PC-3 (cell line): Measurements from ENCODE around the gene IFI27L2. TPM values are rescaled to one million over a fixed set of nuclear protein-coding genes. Genes with fewer than 3 reads are reported as not detected.

Source experiments
- ATAC-seq: fragments of 200-7000 bp; cut with Tn5 transposase; 2 replicates; pipeline ENCODE4 v1.9.1; 2020; ENCODE audit warnings: mild to moderate bottlenecking, moderate library complexity
- BruUV-seq: library from RNA; stranded (reverse); fragments of 400-500 nt; replicated peaks from 2 replicates; lab custom pipeline; 2021; lab: Mats Ljungman, UMichigan
- CTCF ChIA-PET: fragments of 300-600 bp; sonication (Branson Sonifier 250); formaldehyde crosslinking; loops from one replicate; lab custom pipeline; 2022; ENCODE audit warnings: antibody characterized with exemption; lab: Charles Lee
- POLR2A ChIA-PET: fragments of 300-600 bp; sonication (Branson Sonifier 250); formaldehyde crosslinking; loops from one replicate; lab custom pipeline; 2022; ENCODE audit warnings: antibody characterized with exemption; ENCODE audit not compliant: unreplicated experiment; lab: Charles Lee
- DNase-seq: peaks from one replicate; pipeline ENCODE4 v3.0.0-alpha.2; 2015
- H2AFZ ChIP-seq: fragments of 300-600 bp; sonication (generic); 2 replicates; pipeline ENCODE4 v1.6.0; 2016; ENCODE audit warnings: antibody characterized with exemption, low read length
- H3F3A ChIP-seq: fragments of 300-600 bp; sonication (generic); one replicate; pipeline ENCODE4 v1.6.0; 2017; ENCODE audit warnings: antibody characterized with exemption, low read length, control low read depth, mild to moderate bottlenecking; ENCODE audit not compliant: unreplicated experiment
- H3K27ac ChIP-seq: fragments of 300-600 bp; sonication (generic); 2 replicates; pipeline ENCODE4 v1.5.1; 2016; ENCODE audit warnings: mild to moderate bottlenecking, low read length
- H3K27me3 ChIP-seq: fragments of 300-600 bp; sonication (generic); 2 replicates; pipeline ENCODE4 v1.6.1; 2016; ENCODE audit warnings: low read length, mixed read lengths
- H3K36me3 ChIP-seq: fragments of 300-600 bp; sonication (generic); 2 replicates; pipeline ENCODE4 v1.6.1; 2016; ENCODE audit warnings: low read depth, mixed run types, low read length, mixed read lengths
- H3K4me1 ChIP-seq: fragments of 300-600 bp; sonication (generic); 2 replicates; pipeline ENCODE4 v1.5.1; 2016; ENCODE audit warnings: low read length; ENCODE audit not compliant: insufficient read depth
- H3K4me2 ChIP-seq: fragments of 300-600 bp; sonication (generic); 2 replicates; pipeline ENCODE4 v1.6.0; 2016; ENCODE audit warnings: low read length
- H3K4me3 ChIP-seq: fragments of 300-600 bp; sonication (generic); 2 replicates; pipeline ENCODE4 v1.5.1; 2016; ENCODE audit warnings: mild to moderate bottlenecking, low read length, mixed read lengths
- H3K79me2 ChIP-seq: fragments of 300-600 bp; sonication (generic); 2 replicates; pipeline ENCODE4 v1.6.1; 2017; ENCODE audit warnings: low read length, mixed read lengths
- H3K9ac ChIP-seq: fragments of 300-600 bp; sonication (generic); 2 replicates; pipeline ENCODE4 v1.6.0; 2016; ENCODE audit warnings: mild to moderate bottlenecking, low read length
- H3K9me2 ChIP-seq: fragments of 300-600 bp; sonication (generic); replicated peaks from 2 replicates; pipeline ENCODE4 v1.6.1; 2016; ENCODE audit warnings: mixed run types, low read length, mixed read lengths
- H3K9me3 ChIP-seq: fragments of 300-600 bp; sonication (generic); 2 replicates; pipeline ENCODE4 v1.6.1; 2016; ENCODE audit warnings: low read length, mixed read lengths
- H4K20me1 ChIP-seq: fragments of 300-600 bp; sonication (generic); 2 replicates; pipeline ENCODE4 v1.6.1; 2016; ENCODE audit warnings: low read length, mixed read lengths
- CTCF ChIP-seq: fragments of 300-600 bp; sonication (generic); conservative IDR thresholded peaks from 2 replicates; pipeline ENCODE4 v1.5.1; 2017; ENCODE audit warnings: antibody characterized with exemption, low read depth, mild to moderate bottlenecking, low read length
- EZH2 ChIP-seq: fragments of 300-600 bp; sonication (generic); IDR thresholded peaks from one replicate; pipeline ENCODE4 v1.6.1; 2017; ENCODE audit warnings: antibody characterized with exemption, mild to moderate bottlenecking, low read length; ENCODE audit not compliant: unreplicated experiment
- EZH2phosphoT487 ChIP-seq: fragments of 300-600 bp; sonication (generic); IDR thresholded peaks from 2 replicates; pipeline ENCODE4 v1.6.1; 2018; ENCODE audit warnings: mild to moderate bottlenecking, antibody characterized with exemption, low read length, borderline replicate concordance
- intact Hi-C: fragments of 100-400 bp; cut with micrococcal nuclease; formaldehyde crosslinking; loops from 2 replicates; pipeline ENCODE4 v1.9.0; 2023
- total RNA-seq: library from RNA; depleted of rRNA; stranded (reverse); fragments of >200 nt; gene quantifications from 2 replicates; pipeline ENCODE4 v1.2.3, GENCODE V29; 2014

Gene IFI27L2
- total RNA-seq, 1 experiment from 2014 or later, result 42.7 TPM

DNA sequence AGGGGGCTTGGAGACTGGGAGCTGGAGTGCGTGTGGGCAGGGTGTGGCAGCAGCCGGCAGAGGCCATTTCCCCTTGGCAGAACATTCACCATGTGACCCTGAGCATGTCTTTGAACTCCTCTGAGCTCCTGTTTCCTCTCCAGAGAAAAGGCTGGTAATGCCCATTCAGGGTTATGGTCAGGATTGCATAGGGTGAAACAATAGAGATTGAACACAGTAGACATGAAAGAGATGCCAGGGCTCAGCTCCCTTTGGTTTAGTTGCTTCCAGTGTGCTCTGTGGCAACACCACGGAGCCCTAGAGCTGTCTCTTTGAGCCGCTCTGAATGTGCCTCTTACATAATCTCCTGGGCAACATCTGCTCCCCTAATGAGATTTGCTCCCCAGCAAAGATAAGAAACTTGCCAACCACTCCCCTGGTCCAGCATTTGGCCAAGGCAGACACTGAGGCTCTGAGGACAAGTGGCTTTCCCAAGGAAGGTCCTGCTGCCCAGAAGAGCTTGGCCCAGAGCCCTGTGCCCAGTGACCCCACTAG lies 14.3 kb downstream of the IFI27L2 start:
- ATAC-seq, result no peak
- no peak for TF ChIP-seq CTCF
- no peak for DNase-seq
- no peak overlapping the region for H3K9ac ChIP-seq
- H2AFZ ChIP-seq, result no peak overlapping the region
- ChIA-PET CTCF (no interaction called here), POLR2A (interaction anchor here (0.7 kb wide), 1 partner anchor 34 kb away, joined by 7 read pairs; the partner anchor contains the start of genes DDX24 and IFI27L1)
- no peaks in the 10 kb centered on the region for H3F3A ChIP-seq
- H3K4me3 ChIP-seq, result no peak overlapping the region
- H3K36me3 ChIP-seq, result no peaks in the 10 kb centered on the region
- H4K20me1 ChIP-seq, result no peaks in the 10 kb centered on the region
- H3K4me1 ChIP-seq, result no peaks in the 10 kb centered on the region; the same call in 1 of the 2 replicates
- H3K27ac ChIP-seq, result no peak overlapping the region
- no peak overlapping the region for H3K4me2 ChIP-seq
- intact Hi-C loops, result no loop called here
- no TSS peak for BruUV-seq
- no peaks in the 10 kb centered on the region for H3K9me2 ChIP-seq
- no peaks in the 10 kb centered on the region for H3K9me3 ChIP-seq
- peaks cover 7% of the 10 kb centered on the region for H3K27me3 ChIP-seq
- no peaks in the 10 kb centered on the region for H3K79me2 ChIP-seq

- Histone ChIP-seq H3K9ac (no peak overlapping the region), H3K4me2 (no peak overlapping the region), H3K9me2 (no peaks in the 10 kb centered on the region), H3K36me3 (no peaks in the 10 kb centered on the region), H3K4me1 (no peaks in the 10 kb centered on the region; the same call in 1 of the 2 replicates), H4K20me1 (no peaks in the 10 kb centered on the region), H3K79me2 (no peaks in the 10 kb centered on the region), H3K27me3 (peaks cover 7% of the 10 kb centered on the region), H3K4me3 (no peak overlapping the region), H2AFZ (no peak overlapping the region), H3F3A (no peaks in the 10 kb centered on the region), H3K27ac (no peak overlapping the region), H3K9me3 (no peaks in the 10 kb centered on the region)
- ATAC-seq (no peak), DNase-seq (no peak)
- intact Hi-C loops, result no loop called here
- POLR2A ChIA-PET, result interaction anchor here (0.7 kb wide), 1 partner anchor 33 kb away, joined by 7 read pairs; the partner anchor contains the start of genes DDX24 and IFI27L1
- BruUV-seq, result no TSS peak
- TF ChIP-seq EZH2phosphoT487 (no peak), CTCF (no peak), EZH2 (no peak)
- CTCF ChIA-PET, result no interaction called here
These were observed 14.8 kb downstream of the IFI27L2 start for GRCh38 chr14:94114589-94115057.

DNA sequence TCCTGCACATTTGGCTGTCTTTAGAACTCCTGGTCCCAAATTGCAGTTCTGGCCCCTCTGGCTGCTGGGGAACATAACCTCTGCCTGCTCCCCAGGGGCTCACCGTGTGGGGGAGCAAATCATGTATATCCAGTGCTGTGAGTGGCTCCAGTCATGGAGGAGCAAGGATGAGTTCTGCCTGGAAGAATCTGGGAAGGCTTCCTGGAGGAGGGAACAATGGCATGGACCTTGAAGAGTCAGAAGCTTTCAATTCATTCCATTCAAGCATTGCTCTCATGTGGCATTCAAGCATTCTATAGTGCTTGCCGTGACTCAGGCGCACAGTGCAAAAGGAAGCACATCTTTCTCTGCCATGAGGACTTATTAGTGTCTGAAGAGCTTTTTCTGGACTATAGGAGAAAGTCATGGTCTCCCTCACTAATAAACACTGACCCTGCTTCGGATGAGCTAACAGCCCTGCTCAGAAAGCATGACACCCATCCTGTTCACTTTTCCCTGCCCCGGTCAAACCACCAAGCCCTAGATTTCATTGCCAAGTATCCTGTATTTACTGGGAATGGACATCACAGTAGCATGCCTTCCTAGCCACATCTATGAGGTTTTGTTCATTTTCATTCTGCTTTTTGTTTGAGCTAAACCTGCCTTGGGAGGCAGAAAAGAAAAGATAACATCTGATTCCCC lies 15.4 kb downstream of the IFI27L2 start:
- BruUV-seq, result no TSS peak
- no peaks in the 10 kb centered on the region for H3K79me2 ChIP-seq
- no peak overlapping the region for H2AFZ ChIP-seq
- no peaks in the 10 kb centered on the region for H3F3A ChIP-seq
- no peaks in the 10 kb centered on the region for H3K9me2 ChIP-seq
- ATAC-seq, result no peak
- H3K9ac ChIP-seq, result no peak overlapping the region
- no peaks in the 10 kb centered on the region for H3K9me3 ChIP-seq
- no peak overlapping the region for H3K4me2 ChIP-seq
- H3K27me3 ChIP-seq, result peaks cover 7% of the 10 kb centered on the region
- ChIA-PET CTCF (no interaction called here), POLR2A (no interaction called here)
- no peaks in the 10 kb centered on the region for H4K20me1 ChIP-seq
- intact Hi-C loops, result no loop called here
- no peak overlapping the region for H3K27ac ChIP-seq
- TF ChIP-seq CTCF (no peak), EZH2phosphoT487 (no peak), EZH2 (no peak)
- no peaks in the 10 kb centered on the region; the same call in 1 of the 2 replicates for H3K4me1 ChIP-seq
- DNase-seq, result no peak
- H3K36me3 ChIP-seq, result no peaks in the 10 kb centered on the region
- no peak overlapping the region for H3K4me3 ChIP-seq
